A673 (cell line): ENCODE measurements around the gene BMAL2. TPM values are rescaled to one million over a fixed set of nuclear protein-coding genes. Genes with fewer than 3 reads are reported as not detected.

ENCODE experiments used
- BruUV-seq: library from RNA; stranded (reverse); fragments of 400-500 nt; replicated peaks from 2 replicates; lab custom pipeline; 2021; lab: Mats Ljungman, UMichigan
- CTCF ChIA-PET: fragments of 300-600 bp; sonication (Branson Sonifier 250); formaldehyde crosslinking; loops from one replicate; lab custom pipeline; 2022; ENCODE audit warnings: antibody characterized with exemption; lab: Charles Lee
- POLR2A ChIA-PET: fragments of 300-600 bp; sonication (Branson Sonifier 250); formaldehyde crosslinking; loops from one replicate; lab custom pipeline; 2022; ENCODE audit warnings: antibody characterized with exemption; ENCODE audit not compliant: low non-redundant PET; lab: Charles Lee
- DNase-seq: peaks from one replicate; pipeline ENCODE4 v3.0.0-alpha.2; 2015; ENCODE audit warnings: low spot score
- H3K27ac ChIP-seq: fragments of 200-600 bp; sonication (generic); 2 replicates; pipeline ENCODE4 v1.5.1; 2016; ENCODE audit warnings: mixed run types, low read depth, mild to moderate bottlenecking, mixed read lengths, antibody characterized with exemption, low read length; ENCODE audit not compliant: poor library complexity, severe bottlenecking
- H3K27me3 ChIP-seq: fragments of 200-600 bp; sonication (generic); replicated peaks from 2 replicates; pipeline ENCODE4 v1.6.1; 2017; ENCODE audit warnings: mixed run types, low read depth, mild to moderate bottlenecking, mixed read lengths, antibody characterized with exemption, low read length; ENCODE audit not compliant: insufficient read depth, poor library complexity
- H3K36me3 ChIP-seq: fragments of 200-600 bp; sonication (generic); 2 replicates; pipeline ENCODE4 v1.6.1; 2016; ENCODE audit warnings: mixed run types, mild to moderate bottlenecking, mixed read lengths, antibody characterized with exemption, low read length; ENCODE audit not compliant: insufficient read depth, poor library complexity, severe bottlenecking
- H3K4me1 ChIP-seq: fragments of 200-600 bp; sonication (generic); 2 replicates; pipeline ENCODE4 v1.6.1; 2017; ENCODE audit warnings: mixed run types, mild to moderate bottlenecking, mixed read lengths, antibody characterized with exemption, low read length; ENCODE audit not compliant: insufficient read depth, poor library complexity, severe bottlenecking
- H3K4me3 ChIP-seq: fragments of 200-600 bp; sonication (generic); 2 replicates; pipeline ENCODE4 v1.5.1; 2016; ENCODE audit warnings: low read depth, mixed run types, mild to moderate bottlenecking, mixed read lengths, low read length; ENCODE audit not compliant: poor library complexity, severe bottlenecking
- H3K9me3 ChIP-seq: fragments of 200-600 bp; sonication (generic); 2 replicates; pipeline ENCODE4 v1.6.1; 2016; ENCODE audit warnings: mixed run types, low read depth, mild to moderate bottlenecking, mixed read lengths, antibody characterized with exemption, low read length; ENCODE audit not compliant: poor library complexity, severe bottlenecking
- EZH2 ChIP-seq: fragments of 200-600 bp; sonication (generic); IDR thresholded peaks from 2 replicates; pipeline ENCODE4 v1.6.1; 2017; ENCODE audit warnings: borderline replicate concordance, low read depth, mild to moderate bottlenecking, mixed read lengths, antibody characterized with exemption, low read length; ENCODE audit not compliant: poor library complexity, severe bottlenecking
- intact Hi-C: fragments of 100-400 bp; cut with micrococcal nuclease; formaldehyde crosslinking; loops from one replicate; pipeline ENCODE4 v1.10.0; 2022; ENCODE audit not compliant: unreplicated experiment
- total RNA-seq: library from RNA; stranded (reverse); gene quantifications from 2 replicates; pipeline ENCODE4 v1.2.3, GENCODE V29; 2021
- TF ChIP-seq, protein P1 (sequence below): fragments of 300-800, 200-600 bp; sonication (generic); conservative IDR thresholded peaks from 2 replicates; pipeline ENCODE4 v1.5.1; 2017; ENCODE audit warnings: low read depth, mild to moderate bottlenecking, antibody characterized with exemption, low read length, moderate library complexity, mixed read lengths

The BMAL2 gene
- total RNA-seq, 1 experiment from 2014 or later = 10.3 TPM

DNA sequence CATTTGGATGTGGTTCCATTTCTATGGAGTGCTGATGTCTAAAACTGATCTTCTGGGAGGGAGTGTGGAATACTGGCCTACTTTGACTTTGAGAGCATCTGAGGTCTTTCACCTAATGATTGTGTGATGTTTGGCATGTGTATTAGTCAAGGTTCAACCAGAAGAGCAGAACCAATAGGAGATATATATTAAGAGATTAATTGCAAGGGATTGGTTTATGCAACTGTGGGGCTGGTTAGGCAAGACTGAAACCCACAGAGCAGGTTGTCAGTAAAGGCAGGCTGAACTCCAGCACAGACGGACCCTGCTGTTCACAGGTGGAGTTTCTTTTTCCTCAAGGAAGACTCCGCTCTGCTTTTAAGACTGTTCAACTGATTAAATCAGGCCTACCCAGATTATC lies 11.6 kb downstream of the BMAL2 start:
- H3K9me3 ChIP-seq = no peaks in the 10 kb centered on the region
- DNase-seq = no peak
- ChIA-PET POLR2A (no interaction called here), CTCF (no interaction called here)
- TF ChIP-seq EZH2 = no peak
- TF ChIP-seq, protein P1, sequence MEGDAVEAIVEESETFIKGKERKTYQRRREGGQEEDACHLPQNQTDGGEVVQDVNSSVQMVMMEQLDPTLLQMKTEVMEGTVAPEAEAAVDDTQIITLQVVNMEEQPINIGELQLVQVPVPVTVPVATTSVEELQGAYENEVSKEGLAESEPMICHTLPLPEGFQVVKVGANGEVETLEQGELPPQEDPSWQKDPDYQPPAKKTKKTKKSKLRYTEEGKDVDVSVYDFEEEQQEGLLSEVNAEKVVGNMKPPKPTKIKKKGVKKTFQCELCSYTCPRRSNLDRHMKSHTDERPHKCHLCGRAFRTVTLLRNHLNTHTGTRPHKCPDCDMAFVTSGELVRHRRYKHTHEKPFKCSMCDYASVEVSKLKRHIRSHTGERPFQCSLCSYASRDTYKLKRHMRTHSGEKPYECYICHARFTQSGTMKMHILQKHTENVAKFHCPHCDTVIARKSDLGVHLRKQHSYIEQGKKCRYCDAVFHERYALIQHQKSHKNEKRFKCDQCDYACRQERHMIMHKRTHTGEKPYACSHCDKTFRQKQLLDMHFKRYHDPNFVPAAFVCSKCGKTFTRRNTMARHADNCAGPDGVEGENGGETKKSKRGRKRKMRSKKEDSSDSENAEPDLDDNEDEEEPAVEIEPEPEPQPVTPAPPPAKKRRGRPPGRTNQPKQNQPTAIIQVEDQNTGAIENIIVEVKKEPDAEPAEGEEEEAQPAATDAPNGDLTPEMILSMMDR = no peak
- no peaks in the 10 kb centered on the region for H3K27me3 ChIP-seq
- intact Hi-C loops = no loop called here
- H3K36me3 ChIP-seq = no peaks in the 10 kb centered on the region
- BruUV-seq = no TSS peak
- no peaks in the 10 kb centered on the region for H3K4me1 ChIP-seq
- no peak overlapping the region for H3K27ac ChIP-seq
- no peak overlapping the region for H3K4me3 ChIP-seq

GRCh38 chr12:27344760-27345159 lies 12.1 kb downstream of the BMAL2 start:
- TF ChIP-seq, protein P1 = no peak
- TF ChIP-seq EZH2 = no peak
- POLR2A ChIA-PET = no interaction called here
- no peaks in the 10 kb centered on the region for H3K9me3 ChIP-seq
- no peak overlapping the region for H3K27ac ChIP-seq
- no peak overlapping the region for H3K4me3 ChIP-seq
- no peak for DNase-seq
- BruUV-seq = no TSS peak
- H3K4me1 ChIP-seq = no peaks in the 10 kb centered on the region
- H3K36me3 ChIP-seq = no peaks in the 10 kb centered on the region
- CTCF ChIA-PET = no interaction called here
- intact Hi-C loops = no loop called here
- no peaks in the 10 kb centered on the region for H3K27me3 ChIP-seq

DNA sequence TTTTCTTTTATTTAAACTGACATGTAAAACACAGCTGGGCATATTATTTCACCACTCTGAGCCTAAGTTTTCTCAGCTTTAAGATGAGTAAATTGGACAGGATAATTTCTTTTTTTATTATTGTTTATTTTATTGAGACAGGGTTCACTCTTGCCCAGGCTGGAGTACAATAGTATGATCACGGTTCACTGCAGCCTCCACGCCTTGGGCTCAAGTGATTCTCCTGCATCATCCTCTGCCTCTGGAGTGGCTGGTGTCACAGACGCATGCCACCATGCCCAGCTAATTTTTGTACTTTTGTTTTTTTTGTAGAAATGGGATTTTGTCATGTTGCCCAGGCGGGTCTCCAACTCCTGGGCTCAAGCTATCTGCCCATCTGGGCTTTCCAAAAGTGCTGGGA lies 12.7 kb downstream of the BMAL2 start:
- no peak for TF ChIP-seq EZH2
- TF ChIP-seq, protein P1 = no peak
- H3K4me1 ChIP-seq = no peaks in the 10 kb centered on the region
- H3K4me3 ChIP-seq = no peak overlapping the region
- no peak overlapping the region for H3K27ac ChIP-seq
- no peaks in the 10 kb centered on the region for H3K9me3 ChIP-seq
- ChIA-PET CTCF (no interaction called here), POLR2A (no interaction called here)
- H3K36me3 ChIP-seq = no peaks in the 10 kb centered on the region
- BruUV-seq = no TSS peak
- intact Hi-C loops = no loop called here
- DNase-seq = no peak
- H3K27me3 ChIP-seq = no peaks in the 10 kb centered on the region
